ENCODE results near the gene SURF4.
"Not testable (repeated sequence)": the region's sequence is repeated elsewhere in the genome, so short reads cannot be mapped to it uniquely, and the experiment has no call there.

The SURF4 gene

DNA sequence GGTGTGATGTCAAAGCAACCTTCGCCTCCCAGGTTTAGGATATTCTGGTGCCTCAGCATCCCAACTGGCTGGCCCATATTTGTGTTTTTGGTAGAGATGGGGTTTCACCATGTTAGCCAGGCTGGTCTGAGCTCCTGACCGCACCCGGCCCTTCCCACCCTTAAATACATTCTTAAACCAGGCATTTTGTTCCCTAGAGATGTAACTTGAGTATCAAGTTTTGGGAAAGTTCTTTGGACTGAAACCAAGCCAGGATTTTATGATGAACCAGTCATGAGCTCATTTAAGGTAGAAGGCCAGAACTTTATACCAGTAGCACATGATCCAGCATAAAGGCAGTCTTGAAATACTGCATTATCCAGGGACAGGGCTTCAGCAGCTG is 24.3 kb downstream of the SURF4 start:
- DNase-seq = no peak

DNA sequence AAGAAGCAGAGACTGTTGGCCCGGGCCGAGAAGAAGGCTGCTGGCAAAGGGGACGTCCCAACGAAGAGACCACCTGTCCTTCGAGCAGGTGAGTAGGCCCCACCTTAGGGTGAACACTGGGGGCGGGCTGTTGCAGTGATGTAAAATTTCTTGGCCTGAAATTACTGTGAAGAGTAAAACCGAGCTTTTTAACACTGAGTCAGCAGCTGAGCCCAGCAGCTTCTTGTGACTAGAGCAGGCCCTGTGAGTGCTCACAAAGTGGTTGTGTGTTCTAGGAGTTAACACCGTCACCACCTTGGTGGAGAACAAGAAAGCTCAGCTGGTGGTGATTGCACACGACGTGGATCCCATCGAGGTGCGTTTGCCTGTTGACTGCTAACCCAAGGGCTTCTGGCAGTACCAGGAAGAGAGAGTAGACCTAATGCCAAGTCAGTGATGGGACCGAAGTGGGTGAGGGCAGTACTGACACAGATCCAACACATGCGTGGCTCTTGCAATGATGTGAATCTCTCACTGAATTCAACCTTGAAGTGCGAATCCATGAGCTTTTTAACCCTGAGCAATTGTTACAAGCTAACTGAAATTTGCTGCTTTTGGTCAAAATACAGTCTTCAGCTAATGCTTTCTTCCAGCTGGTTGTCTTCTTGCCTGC is 25.8 kb downstream of the SURF4 start:
- DNase-seq = no peak

DNA sequence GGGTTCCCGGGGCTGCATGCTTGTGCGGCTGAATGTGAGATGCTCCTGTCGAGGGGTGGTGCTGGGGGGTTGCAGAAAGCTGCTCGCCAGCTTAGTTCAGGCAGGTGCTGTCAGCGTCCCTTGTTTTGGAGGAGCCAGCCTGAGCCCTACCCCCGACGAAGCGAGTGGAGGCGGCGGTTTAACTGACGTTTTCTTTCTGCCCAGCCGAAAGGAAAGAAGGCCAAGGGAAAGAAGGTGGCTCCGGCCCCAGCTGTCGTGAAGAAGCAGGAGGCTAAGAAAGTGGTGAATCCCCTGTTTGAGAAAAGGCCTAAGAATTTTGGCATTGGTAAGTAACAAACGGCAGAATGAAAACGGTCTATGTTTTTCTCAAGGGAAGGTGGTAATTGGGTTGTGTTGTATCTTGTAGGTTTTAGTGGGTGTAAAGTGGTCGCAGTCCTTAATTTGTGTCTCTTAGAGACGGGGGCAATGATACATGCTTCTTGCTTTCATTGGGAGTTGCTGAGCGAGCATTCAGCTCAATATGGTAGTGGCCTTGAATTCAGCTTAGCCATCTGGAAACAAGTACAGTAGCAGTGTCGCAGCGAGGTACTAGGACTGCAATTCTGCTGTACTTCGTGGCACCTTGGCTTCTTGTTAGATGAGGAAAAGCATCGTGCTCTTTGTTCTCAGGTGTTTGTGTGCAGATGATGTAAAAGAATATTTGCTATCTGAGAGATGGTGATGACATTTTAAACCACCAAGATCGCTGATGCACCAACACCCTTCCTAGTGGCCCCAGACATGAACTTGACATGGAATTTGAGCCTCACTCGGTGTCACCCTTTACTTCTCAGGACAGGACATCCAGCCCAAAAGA is 26.9 kb downstream of the SURF4 start:
- no peak for DNase-seq

DNA sequence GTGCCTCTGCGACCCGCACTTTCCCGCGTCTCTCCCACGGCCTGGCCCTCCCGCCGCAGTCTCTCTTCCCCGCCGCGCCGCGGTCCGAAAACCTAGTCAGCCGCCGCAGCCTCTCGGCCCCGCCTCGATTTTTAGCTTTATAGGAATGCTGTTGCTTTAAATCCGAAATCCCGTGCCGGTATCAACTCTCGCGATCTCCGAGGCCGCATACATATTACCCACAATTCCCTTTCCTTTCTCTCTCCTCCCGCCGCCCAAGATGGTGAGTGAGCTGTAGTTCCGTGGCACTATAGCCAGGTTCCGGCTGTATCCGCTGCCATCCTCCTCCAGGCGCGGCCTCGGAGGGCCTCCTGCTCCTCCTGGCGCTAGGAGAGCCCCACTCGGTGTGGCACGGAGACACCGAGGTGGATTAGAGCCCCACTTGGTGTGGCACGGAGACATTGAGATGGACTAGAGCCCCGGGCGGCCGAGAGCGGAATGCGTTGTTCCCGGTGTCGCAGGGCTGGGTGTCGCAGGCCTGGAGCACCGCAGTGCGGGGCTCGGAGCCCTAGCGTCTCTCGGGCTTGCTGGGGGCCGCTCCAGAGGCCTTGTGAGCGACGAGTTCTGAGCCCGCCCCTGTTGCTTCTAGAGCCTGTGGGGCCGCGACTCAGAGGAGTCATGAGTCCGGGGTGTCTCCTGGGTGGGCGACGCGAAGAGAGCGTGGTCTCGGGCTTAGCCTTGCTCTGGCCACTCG is 27.7 kb downstream of the SURF4 start, which contains the start of the genes MED22 and RPL7A:
MED22 (minus strand) TSS at position 147 of the 733 bp plus-strand sequence. CDS start 1,469 bp downstream, outside the sequence.
RPL7A (plus strand) TSS at position 234 of the 733 bp plus-strand sequence; CDS start at position 260, 26 bp downstream.
- peak; percentile 94 to 95 for DNase-seq

DNA sequence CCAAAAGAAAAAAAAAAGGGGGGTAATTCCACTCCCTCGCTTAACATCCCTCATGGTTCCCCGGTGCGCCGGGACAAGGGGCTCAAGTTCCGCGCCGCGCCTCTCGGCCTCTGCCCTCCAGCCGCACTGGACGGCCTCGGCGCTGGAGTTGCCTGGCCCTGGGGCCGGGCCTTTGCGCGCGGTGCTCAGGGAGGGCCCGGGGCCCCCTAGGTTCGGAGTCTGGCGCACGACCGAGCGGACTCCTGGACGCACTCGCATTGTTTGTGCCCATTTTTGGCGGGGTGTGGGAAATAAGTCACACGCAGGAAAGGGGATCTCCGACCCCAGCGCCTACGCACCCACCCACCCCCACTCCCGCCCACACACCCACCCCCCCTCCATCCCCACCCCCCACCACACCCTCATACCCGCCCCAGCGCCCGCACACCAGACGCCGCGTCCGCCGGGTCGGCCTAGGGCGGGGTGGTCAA is 28.3 kb downstream of the SURF4 start:
- DNase-seq = peak; percentile 50 to 62

DNA sequence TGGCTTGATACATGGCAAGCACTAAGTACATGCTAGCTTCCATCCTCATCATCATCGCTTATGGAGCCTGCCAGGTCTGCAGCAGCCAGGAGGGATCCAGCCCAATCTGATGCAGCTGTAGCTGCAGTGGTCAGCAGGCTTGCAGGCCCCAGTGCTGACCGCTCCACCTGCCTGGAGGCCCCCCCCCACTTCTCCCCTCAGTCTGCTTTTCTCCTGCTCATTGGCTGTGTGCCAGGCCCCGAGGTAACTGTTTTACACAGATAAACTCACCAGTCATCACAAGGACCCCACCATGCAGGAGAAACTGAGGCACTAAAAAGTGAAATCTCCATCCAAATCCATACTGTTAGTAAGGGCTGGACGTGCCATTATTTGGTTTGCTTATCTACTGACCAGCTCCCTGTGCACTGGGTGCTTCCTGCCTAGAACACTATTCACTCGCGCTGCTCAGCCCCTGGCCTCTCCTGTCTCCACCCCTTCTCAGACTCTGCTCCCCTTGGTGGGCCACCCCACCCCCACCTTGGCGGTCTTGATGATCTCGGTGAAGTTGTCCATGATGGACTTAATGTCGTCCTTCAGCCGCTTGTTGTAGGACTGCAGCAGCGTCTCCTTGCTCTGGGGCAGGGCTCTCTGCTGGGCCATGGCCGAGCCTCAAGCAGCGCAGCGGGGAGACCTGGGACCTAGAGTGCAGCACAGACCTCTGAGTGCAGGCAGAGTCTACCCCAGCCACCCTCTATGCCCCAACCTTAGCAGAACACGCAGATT is 29.7 kb downstream of the SURF4 start:
- DNase-seq = no peak

DNA sequence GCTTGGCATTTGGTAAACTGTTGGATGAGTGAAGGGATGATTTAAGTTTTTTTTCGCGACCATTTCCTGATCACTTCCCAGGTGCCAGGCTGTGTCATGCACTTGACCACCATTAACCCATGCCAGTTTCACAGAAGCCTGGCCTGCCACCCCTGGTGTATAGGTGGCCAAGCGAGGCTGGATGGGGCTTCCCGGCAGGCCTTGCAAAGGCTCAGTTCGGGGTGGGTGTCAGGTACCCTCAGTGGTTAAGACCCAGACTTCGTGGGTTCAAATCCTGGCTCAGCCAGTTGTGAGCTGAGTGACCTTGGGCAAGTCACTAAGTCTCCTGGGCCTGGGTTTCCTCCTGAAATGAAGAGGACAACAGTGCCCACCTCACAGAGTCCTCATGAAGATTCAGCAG is 30.3 kb downstream of the SURF4 start:
- DNase-seq = no peak

DNA sequence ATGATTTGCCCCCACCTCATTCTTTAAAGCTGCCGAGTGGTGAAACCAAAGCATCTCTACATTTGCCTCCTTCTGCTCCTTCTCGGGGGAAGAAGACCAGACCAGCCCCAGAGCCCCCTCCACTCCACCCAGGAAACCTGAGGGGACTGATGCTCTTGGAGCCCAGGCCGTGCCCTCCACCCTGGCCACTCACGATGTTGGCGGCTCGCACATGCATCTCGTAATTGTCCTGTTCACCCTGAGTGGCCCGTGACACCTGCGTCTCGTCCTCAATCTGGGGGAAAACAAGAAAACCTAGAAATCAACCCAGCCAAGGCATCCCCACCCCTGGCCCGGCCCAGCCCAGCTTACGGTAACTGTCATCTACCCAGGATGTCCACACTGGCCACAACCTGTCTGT is 30.9 kb downstream of the SURF4 start:
- no peak for DNase-seq

DNA sequence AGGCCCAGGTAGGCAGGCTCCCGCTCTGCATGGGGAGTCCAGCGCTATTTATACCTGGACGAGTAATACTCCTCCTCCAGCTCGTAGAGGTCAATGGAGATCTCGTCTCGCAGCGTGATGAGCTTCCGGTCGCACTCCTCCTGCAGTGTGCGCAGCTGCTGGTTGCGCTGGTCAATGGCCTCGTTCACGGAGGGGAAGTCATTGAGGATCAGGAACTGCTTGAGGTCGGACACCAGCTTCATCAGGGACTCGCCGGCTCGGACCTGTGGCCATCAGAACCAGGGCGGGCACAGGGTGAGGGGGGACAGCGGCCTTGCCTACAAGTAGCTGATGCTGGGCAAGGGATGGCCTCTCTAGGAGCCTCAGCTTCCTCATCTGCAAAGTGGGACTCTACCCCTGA is 31.8 kb downstream of the SURF4 start:
- no peak for DNase-seq

DNA sequence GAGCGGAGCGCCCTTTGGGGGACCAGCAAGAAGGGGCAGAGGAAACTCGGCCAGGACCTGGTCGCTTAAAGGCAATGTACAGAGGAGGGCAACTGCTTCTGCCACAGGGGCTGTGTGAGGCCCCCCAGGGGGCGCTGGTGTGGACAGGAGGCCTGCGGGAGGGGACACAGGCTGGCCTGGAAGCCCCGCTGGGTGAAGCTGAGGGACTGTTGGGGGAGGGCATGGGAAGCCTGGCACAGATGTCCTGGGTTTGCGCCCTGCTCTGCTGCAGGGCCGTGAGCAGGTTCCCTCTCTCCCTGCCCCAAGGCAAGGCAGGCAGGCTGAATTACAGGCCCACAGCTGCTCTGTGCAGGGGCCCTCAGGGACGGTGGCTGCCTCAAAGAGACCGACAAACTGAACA is 33.3 kb downstream of the SURF4 start:
- no peak for DNase-seq

DNA sequence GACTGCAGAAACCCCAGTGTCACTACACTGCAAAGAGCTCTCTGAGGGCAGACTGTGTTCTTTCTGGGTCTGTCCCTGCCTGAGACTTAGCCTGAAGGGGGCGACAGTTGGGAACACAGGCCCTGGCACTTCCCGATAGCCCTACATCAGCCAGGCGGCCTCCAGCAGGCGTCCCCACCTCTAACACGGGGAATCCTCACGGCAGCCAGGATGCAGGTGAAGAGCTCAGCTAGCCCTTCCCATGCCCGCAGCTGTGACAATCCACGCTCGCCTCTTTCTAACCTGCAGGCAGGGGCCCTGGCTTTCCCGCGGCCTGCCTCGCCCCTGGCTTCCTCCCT is 33.8 kb downstream of the SURF4 start:
- DNase-seq = no peak

DNA sequence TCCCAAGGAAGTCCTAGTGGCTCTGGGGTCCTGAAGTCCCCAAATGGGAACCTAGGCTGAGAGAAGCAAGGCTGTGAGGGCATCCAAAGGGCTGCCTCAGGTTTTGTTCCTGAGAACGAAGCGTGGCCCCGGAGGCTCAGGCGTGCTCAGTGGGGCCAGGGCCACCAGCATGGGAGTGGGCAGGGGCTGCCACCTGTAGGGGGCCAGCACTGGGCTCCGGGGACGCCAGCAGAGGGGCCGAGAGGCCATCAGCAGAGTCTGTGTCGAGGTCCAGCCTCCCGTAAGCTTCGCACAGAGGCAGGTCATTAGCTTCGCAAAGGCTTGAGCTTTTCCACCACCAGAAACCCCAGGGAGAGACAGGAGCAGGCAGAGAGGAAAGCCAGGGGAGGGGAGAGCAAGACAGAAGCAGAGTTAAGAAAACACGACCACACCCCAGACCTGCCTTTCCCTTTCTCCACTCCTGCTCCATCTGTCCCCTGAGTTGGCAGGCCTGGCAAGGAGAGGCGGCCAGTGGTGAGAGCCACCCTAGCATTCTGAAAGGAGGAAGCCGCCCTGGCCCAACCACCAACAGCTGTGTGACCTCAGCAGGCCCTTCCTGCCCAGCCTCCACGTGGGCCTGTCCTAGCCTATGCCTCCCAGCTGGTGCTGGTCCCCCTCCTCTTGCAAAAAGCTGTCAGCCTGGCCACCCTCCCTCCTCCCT is 34.3 kb downstream of the SURF4 start:
- peak in 1 of 2 donors; percentile 29 for DNase-seq

DNA sequence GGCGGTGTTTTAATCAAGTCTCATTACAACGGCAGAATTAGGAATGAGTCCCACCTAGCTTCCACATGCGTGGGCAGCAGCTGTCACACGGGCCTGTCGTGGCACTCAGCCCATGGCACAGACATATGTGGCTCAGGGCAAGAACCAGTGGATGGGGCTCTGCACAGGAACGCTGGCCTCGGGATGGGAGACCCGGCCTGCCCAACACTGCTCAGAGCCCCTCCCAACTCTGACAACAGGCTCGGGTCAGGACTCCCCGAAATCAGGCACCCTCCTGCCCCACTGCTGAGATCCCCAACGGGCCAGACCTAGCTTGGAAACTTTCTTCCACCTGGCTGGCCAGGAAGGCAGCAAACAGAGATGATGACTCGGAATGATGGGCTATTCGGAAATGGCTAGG is 34.9 kb downstream of the SURF4 start:
- no peak for DNase-seq

DNA sequence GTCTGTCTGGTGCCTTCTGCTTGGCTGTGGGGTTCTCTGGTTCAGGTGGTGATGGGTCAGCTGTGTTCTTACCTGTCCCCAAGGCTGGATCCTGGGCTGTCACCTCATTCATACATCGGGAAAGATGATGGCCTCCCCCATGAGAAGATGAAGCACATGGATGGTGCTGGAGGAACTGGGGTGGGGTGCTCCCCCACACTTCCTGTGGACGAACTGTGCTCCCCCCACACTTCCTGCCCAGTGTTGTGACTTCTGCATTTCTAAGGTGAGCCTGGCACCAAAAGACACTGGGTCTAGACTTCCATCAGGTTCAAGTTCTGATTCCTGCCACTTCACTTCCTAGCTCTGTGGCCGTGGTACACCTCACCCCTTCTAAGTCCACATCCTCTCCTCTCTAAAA is 35.6 kb downstream of the SURF4 start:
- DNase-seq = no peak

DNA sequence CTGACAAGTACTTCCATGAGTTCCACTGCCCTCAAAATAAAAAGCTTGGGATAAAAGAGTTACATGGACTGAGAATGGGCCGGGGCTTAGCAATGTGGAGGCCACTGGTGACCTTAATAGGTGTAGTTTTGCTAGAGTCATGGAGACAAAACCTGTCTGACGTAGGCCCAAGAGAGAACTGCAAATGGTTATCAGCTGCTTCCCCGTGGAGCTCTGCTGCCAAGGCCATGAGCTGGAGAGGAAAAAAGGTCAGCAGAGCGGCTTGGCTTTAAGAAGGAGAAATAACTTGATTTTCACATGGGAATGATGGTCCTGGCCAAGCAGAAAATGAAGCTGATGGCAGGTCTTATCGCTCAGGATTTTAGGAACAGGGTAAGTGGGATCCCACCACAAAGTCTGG is 36.2 kb downstream of the SURF4 start:
- no peak for DNase-seq

DNA sequence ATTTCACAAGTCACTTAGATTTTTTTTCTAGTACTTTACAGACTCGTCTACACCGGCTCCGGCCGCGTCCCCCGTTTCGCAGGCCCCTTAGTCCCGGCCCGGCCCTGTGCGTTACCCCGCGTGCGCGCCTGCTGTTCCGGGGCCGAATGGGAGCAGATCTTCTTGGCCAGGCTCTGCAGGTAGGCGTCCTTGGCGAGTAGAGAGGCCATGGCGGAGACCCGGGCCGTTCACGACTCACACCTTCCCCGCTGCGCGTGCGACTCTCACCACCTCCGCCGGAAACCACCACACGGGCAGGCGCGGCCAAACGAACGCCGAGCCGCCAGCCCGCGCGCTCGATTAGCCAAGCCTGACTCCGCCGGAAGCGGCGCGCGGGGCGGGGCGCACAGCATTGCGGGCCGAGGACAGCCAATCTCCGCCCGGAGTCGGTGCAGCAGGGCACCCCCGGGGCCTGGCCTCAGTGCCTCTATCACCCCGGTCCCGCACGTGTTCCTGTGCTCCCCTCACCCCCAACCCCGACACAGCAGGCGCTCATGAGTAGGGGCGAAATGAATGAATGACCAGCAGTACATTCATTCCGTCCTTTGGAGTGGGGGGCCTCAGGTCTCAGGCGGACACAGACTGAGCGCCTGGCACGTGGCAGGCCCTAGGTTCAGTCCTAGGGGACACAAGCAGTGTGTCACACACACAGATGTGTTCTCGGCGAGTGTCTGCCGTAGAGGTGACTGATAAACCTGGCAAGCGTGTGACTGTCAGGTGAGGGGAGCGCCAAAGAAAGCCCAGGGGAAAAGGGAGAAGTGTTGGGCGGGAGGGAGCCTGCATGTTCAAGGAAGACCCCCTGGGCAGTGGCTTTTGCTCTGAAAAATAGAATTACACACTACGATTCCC is 39.7 kb downstream of the SURF4 start, which contains the start of gene SURF6:
SURF6 (minus strand) TSS at position 265 of the 888 bp plus-strand sequence; CDS start at position 209, 56 bp downstream.
- peak; percentile 88 to 94 for DNase-seq

DNA sequence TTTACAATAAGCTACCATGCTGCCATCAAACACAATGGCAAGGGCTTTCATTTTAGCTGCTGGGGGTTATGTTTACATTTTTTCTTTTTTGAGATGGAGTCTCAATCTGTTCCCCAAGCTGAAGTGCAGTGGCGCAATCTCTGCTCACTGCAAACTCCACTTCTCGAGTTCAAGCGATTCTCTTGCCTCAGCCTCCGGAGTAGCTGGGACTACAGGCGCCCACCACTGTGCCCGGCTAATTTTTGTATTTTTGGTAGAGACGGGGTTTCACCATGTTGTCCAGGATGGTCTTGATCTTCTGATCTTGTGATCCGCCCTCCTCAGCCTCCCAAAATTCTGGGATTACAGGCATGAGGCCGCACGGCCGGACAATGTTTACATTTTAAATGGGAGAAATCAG is 41.0 kb downstream of the SURF4 start:
- DNase-seq = not testable (repeated sequence)

DNA sequence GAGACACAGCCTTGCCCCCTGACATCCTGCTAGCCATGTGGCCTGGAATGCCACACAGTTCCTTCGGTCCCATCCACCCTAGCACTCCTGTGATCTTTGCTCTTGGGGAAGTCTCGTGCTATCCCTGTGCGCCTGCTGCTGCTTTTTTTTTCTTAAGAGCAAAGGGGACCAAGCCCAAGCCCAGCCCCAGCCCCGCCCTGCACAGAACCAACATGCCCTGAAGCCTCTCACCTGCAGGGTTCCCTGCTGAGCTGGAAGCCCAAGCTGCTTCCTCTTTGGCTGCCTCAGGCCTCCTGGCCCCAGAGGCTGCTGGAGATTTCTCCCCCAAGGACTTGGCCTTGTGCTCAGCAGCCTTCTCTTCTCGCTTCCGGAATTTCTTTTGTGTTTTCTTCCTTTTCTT is 41.7 kb downstream of the SURF4 start:
- no peak for DNase-seq

DNA sequence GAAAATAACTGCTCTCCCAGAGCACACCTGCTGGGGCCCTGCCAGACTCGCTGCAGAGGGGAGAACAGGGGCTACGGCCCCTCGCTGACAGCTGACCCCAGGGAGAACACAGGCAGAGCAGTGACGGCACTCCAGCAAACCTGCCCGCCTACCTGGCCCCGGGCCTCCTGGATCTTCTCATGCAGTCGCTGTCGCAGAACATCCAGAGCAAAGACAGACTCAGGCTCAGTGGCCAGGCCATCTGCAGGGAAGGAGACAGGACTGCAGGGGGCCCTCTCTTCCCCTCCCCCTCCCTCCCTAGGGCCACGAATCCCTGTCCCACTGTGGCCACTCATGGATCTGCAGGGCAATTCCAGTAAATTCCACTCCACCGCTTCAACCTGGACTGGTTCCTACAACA is 42.3 kb downstream of the SURF4 start:
- DNase-seq = no peak

DNA sequence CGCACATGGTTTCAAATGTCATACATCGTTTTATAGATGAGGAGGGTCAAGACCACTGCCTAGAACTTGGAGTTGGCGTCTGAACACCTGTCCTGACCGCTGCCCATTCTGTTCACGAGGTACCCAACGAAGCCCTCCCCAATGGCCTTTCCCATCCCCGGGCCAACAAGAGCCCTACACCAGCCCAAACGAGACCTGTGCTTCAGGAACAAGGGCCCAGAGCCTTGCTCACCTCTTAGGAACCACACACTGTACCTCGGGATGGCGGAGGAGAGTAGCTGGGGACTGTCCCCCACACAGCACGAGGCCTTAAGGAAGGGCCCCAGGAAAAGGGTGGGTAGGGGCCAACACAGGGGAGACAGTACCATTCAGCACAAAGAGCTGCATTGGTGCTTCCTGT is 42.8 kb downstream of the SURF4 start:
- no peak for DNase-seq

DNA sequence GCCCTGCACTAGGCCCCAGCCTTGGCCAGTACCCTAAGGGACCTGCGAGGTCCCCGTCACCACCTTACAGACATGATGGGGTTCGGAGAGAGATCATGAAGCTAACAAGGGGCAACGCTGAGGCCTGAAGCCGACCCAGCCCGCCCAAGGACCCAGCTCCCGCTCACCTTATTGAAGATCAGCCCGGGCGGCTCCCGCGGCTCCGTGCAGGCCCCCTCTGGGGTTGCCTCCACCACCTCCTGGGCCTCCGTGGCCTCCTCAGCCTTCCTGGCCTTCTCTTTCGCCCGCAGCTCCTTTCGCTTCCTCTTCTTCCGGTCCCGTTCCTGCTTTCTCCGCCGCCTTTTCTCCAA is 43.5 kb downstream of the SURF4 start:
- no peak for DNase-seq
